MM.1S (cell line): ENCODE data around the gene KCNMB2.
A peak's percentile ranks its signal among the peaks of the same experiment; 100 is the strongest.
"Not testable (repeated sequence)": the region's sequence is repeated elsewhere in the genome, so short reads cannot be mapped to it uniquely, and the experiment has no call there.

ENCODE experiments used
- DNase-seq: peaks from one replicate; pipeline ENCODE4 v3.0.0-alpha.2; 2015
- H2AFZ ChIP-seq: fragments of 300-600 bp; sonication (generic); 2 replicates; pipeline ENCODE4 v1.6.0; 2016; ENCODE audit warnings: antibody characterized with exemption, low read length
- H3F3A ChIP-seq: fragments of 300-600 bp; sonication (generic); 2 replicates; pipeline ENCODE4 v1.6.1; 2016; ENCODE audit warnings: mild to moderate bottlenecking, antibody characterized with exemption, low read length, moderate library complexity, mixed read lengths; ENCODE audit not compliant: insufficient read depth
- H3K27ac ChIP-seq: fragments of 300-600 bp; sonication (generic); 2 replicates; pipeline ENCODE4 v1.5.1; 2016; ENCODE audit warnings: mild to moderate bottlenecking, low read length
- H3K27me3 ChIP-seq: fragments of 300-600 bp; sonication (generic); replicated peaks from 2 replicates; pipeline ENCODE4 v1.6.0; 2016; ENCODE audit warnings: low read length; ENCODE audit not compliant: insufficient read depth
- H3K36me3 ChIP-seq: fragments of 300-600 bp; sonication (generic); replicated peaks from 2 replicates; pipeline ENCODE4 v1.6.1; 2016; ENCODE audit warnings: mild to moderate bottlenecking, low read length, mixed read lengths; ENCODE audit not compliant: insufficient read depth
- H3K4me1 ChIP-seq: fragments of 300-600 bp; sonication (generic); 2 replicates; pipeline ENCODE4 v1.6.1; 2016; ENCODE audit warnings: low read length, mixed read lengths
- H3K4me2 ChIP-seq: fragments of 300-600 bp; sonication (generic); 2 replicates; pipeline ENCODE4 v1.6.0; 2016; ENCODE audit warnings: low read depth, low read length
- H3K4me3 ChIP-seq: fragments of 300-600 bp; sonication (generic); 2 replicates; pipeline ENCODE4 v1.5.1; 2016; ENCODE audit warnings: low read length, mixed read lengths
- H3K79me2 ChIP-seq: fragments of 300-600 bp; sonication (generic); 2 replicates; pipeline ENCODE4 v1.6.1; 2016; ENCODE audit warnings: mixed run types, low read length, mixed read lengths
- H3K9ac ChIP-seq: fragments of 300-600 bp; sonication (generic); 2 replicates; pipeline ENCODE4 v1.6.1; 2016; ENCODE audit warnings: low read length, mixed read lengths
- H3K9me2 ChIP-seq: fragments of 300-600 bp; sonication (generic); replicated peaks from 2 replicates; pipeline ENCODE4 v1.6.1; 2016; ENCODE audit warnings: mild to moderate bottlenecking, low read length, mixed read lengths; ENCODE audit not compliant: insufficient read depth
- H3K9me3 ChIP-seq: fragments of 300-600 bp; sonication (generic); replicated peaks from 2 replicates; pipeline ENCODE4 v1.6.1; 2016; ENCODE audit warnings: mild to moderate bottlenecking, low read length, mixed read lengths; ENCODE audit not compliant: insufficient read depth
- H4K20me1 ChIP-seq: fragments of 300-600 bp; sonication (generic); 2 replicates; pipeline ENCODE4 v1.6.1; 2016; ENCODE audit warnings: mild to moderate bottlenecking, low read length, moderate library complexity, mixed read lengths; ENCODE audit not compliant: insufficient read depth
- EZH2 ChIP-seq: fragments of 300-600 bp; sonication (generic); optimal IDR thresholded peaks from 2 replicates; pipeline ENCODE3; 2017; ENCODE audit warnings: low read depth, mild to moderate bottlenecking, antibody characterized with exemption, low read length, mixed read lengths
- EZH2phosphoT487 ChIP-seq: fragments of 300-600 bp; sonication (generic); IDR thresholded peaks from 2 replicates; pipeline ENCODE4 v1.6.1; 2018; ENCODE audit warnings: antibody characterized with exemption, low read length
- TF ChIP-seq, protein P1 (sequence below): fragments of 300-600 bp; sonication (generic); IDR thresholded peaks from 2 replicates; pipeline ENCODE4 v1.5.1; 2016; ENCODE audit warnings: antibody characterized with exemption, low read length, mixed read lengths

Gene KCNMB2

DNA sequence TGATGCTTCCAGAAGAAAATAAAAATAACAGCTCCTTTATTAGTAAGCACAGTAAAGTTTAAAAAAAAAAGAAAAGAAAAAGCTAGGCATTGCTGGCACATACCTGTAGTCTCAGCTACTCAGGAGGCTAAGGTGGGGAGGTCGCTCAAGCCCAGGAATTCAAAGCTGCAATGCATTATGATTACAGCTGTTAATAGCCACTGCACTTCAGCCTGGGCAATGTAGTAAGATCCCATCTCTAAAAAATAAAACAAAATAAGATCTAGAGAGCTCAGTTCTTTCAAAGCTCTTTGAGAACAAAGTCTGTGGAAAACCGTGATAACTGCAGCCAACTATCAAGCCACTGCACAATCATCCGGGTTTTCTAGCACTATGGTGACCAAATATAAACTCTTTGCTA, 323.1 kb downstream of the KCNMB2 start:
- H3K9me3 ChIP-seq = no peaks in the 10 kb centered on the region
- H3K4me2 ChIP-seq = no peak overlapping the region
- H3K9me2 ChIP-seq = no peaks in the 10 kb centered on the region
- no peaks in the 10 kb centered on the region for H3F3A ChIP-seq
- TF ChIP-seq EZH2 (no peak), EZH2phosphoT487 (no peak)
- TF ChIP-seq, protein P1, sequence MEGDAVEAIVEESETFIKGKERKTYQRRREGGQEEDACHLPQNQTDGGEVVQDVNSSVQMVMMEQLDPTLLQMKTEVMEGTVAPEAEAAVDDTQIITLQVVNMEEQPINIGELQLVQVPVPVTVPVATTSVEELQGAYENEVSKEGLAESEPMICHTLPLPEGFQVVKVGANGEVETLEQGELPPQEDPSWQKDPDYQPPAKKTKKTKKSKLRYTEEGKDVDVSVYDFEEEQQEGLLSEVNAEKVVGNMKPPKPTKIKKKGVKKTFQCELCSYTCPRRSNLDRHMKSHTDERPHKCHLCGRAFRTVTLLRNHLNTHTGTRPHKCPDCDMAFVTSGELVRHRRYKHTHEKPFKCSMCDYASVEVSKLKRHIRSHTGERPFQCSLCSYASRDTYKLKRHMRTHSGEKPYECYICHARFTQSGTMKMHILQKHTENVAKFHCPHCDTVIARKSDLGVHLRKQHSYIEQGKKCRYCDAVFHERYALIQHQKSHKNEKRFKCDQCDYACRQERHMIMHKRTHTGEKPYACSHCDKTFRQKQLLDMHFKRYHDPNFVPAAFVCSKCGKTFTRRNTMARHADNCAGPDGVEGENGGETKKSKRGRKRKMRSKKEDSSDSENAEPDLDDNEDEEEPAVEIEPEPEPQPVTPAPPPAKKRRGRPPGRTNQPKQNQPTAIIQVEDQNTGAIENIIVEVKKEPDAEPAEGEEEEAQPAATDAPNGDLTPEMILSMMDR = no peak
- no peaks in the 10 kb centered on the region for H3K4me1 ChIP-seq
- no peak for DNase-seq
- no peak overlapping the region for H3K4me3 ChIP-seq
- no peaks in the 10 kb centered on the region for H3K36me3 ChIP-seq
- no peak overlapping the region for H3K27ac ChIP-seq
- H3K9ac ChIP-seq = no peak overlapping the region
- no peaks in the 10 kb centered on the region for H3K27me3 ChIP-seq
- H3K79me2 ChIP-seq = no peaks in the 10 kb centered on the region
- H2AFZ ChIP-seq = no peak overlapping the region
- no peaks in the 10 kb centered on the region for H4K20me1 ChIP-seq

DNA sequence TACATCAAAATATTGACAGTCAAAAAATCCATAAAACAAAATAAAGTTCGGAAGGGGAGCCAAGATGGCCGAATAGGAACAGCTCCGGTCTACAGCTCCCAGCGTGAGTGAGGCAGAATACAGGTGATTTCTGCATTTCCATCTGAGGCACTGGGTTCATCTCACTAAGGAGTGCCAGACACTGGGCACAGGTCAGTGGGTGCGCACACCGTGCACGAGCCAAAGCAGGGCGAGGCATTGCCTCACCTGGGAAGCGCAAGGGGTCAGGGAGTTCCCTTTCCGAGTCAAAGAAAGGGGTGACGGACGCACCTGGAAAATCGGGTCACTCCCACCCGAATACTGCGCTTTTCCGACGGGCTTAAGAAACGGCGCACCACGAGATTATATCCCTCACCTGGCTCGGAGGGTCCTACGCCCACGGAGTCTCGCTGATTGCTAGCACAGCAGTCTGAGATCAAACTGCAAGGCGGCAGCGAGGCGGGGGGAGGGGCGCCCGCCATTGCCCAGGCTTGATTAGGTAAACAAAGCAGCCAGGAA, 323.7 kb downstream of the KCNMB2 start:
- not testable (repeated sequence) for DNase-seq, H3K9me2 ChIP-seq, H3K4me1 ChIP-seq, H2AFZ ChIP-seq, H4K20me1 ChIP-seq, H3K79me2 ChIP-seq, H3F3A ChIP-seq, H3K9me3 ChIP-seq, H3K36me3 ChIP-seq, H3K27me3 ChIP-seq, H3K9ac ChIP-seq, H3K27ac ChIP-seq, H3K4me2 ChIP-seq, H3K4me3 ChIP-seq

DNA sequence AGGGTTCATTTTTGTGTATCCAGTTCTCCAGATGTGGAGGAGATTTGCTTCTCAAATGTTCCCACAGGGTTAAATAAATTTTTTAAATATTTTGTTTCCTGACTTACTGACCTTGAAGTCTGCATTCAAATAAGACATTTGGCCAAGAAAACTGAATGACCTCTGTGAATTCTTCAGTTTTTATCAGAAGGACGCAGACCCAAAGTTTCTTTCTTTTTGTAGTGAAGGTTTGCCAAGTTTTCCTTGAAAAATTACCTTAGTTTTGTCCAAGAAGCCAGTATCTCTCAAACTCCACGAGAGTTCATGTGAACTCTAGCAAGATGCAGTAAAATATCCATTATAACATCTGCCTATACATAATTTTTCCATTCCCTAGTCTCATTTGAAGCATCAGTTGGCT, 332.4 kb downstream of the KCNMB2 start:
- H3K9ac ChIP-seq = no peak overlapping the region
- TF ChIP-seq EZH2 = no peak
- TF ChIP-seq, protein P1 = no peak
- TF ChIP-seq EZH2phosphoT487 = no peak
- H3K9me3 ChIP-seq = no peaks in the 10 kb centered on the region

DNA sequence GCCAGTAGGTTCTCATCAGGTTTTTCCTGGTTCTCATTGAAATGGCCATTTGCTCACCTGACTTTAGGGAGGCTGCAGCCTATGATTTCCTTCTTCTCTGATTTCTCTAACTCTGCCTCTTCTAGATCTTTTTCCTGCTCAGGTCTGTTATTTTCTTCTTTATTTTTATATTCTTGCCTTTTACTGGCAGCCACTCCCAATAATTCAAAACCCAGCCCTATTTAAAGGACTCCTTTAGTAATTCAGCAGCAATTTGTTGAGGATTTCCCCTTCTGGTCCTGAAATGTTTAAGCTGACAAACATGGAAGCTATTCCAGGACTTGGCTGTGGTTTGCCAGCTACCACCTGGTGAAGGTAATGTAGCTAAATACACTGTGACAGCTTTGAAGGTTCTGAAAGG, 333.8 kb downstream of the KCNMB2 start:
- H3K79me2 ChIP-seq = no peaks in the 10 kb centered on the region
- H3F3A ChIP-seq = no peaks in the 10 kb centered on the region
- no peak overlapping the region for H2AFZ ChIP-seq
- DNase-seq = no peak
- no peaks in the 10 kb centered on the region for H4K20me1 ChIP-seq
- TF ChIP-seq EZH2 = no peak
- no peak for TF ChIP-seq EZH2phosphoT487
- TF ChIP-seq, protein P1 = no peak
- H3K27ac ChIP-seq = no peak overlapping the region
- no peaks in the 10 kb centered on the region for H3K9me3 ChIP-seq
- no peak overlapping the region for H3K4me3 ChIP-seq
- H3K9ac ChIP-seq = no peak overlapping the region
- H3K4me2 ChIP-seq = no peak overlapping the region
- H3K4me1 ChIP-seq = peaks cover 35% of the 10 kb centered on the region
- no peaks in the 10 kb centered on the region for H3K9me2 ChIP-seq
- no peaks in the 10 kb centered on the region for H3K27me3 ChIP-seq
- no peaks in the 10 kb centered on the region for H3K36me3 ChIP-seq

More for the DNA sequence above, 332.4 kb downstream of the KCNMB2 start:
- Histone ChIP-seq H3K4me2 (peak overlapping the region; percentile 4; the same call in 1 of the 2 replicates), H3K79me2 (no peaks in the 10 kb centered on the region), H3K4me3 (no peak overlapping the region), H3K9me2 (no peaks in the 10 kb centered on the region), H2AFZ (no peak overlapping the region), H3K27me3 (no peaks in the 10 kb centered on the region), H3K27ac (peak overlapping the region; percentile 10; the same call in 1 of the 2 replicates), H4K20me1 (no peaks in the 10 kb centered on the region), H3F3A (no peaks in the 10 kb centered on the region), H3K36me3 (no peaks in the 10 kb centered on the region), H3K4me1 (peaks cover 35% of the 10 kb centered on the region)
- DNase-seq = no peak
